Left lung (tissue), 10 donors: ENCODE data around the gene TNK2. TPM values are rescaled to one million over a fixed set of nuclear protein-coding genes. Genes with fewer than 3 reads are reported as not detected.
"Not testable (repeated sequence)": the region's sequence is repeated elsewhere in the genome, so short reads cannot be mapped to it uniquely, and the experiment has no call there.

Experiments
- ATAC-seq: fragments of 200-7000 bp; cut with Tn5 transposase; one replicate; pipeline ENCODE4 v1.9.1; 2020; ENCODE audit warnings: moderate library complexity
- DNase-seq, 4 donors: peaks; one replicate each; pipeline ENCODE4 v3.0.0-alpha.2; 2013 to 2020
- H3K27ac ChIP-seq, 2 donors: fragments of 200-600 bp; sonication (generic) in 1 of 2; one replicate each; pipeline versions ENCODE4 v1.5.0 to v1.8.0; 2020 to 2021
- H3K27me3 ChIP-seq, 2 donors: fragments of 200-600 bp; sonication (generic) in 1 of 2; one replicate each; pipeline versions ENCODE4 v1.5.0 to v1.8.0; 2020 to 2021
- H3K36me3 ChIP-seq, 2 donors: fragments of 200-600 bp; sonication (generic) in 1 of 2; one replicate each; pipeline versions ENCODE4 v1.5.0 to v1.8.0; 2020 to 2021
- H3K4me1 ChIP-seq, 2 donors: fragments of 200-600 bp; one replicate each; pipeline ENCODE4 v1.8.0; 2021
- H3K4me3 ChIP-seq, 2 donors: fragments of 200-600 bp; sonication (generic) in 1 of 2; one replicate each; pipeline versions ENCODE4 v1.5.0 to v1.8.0; 2020 to 2021; ENCODE audit warnings: mild to moderate bottlenecking in 1 of 2
- H3K9me3 ChIP-seq, 2 donors: fragments of 200-600 bp; sonication (generic) in 1 of 2; one replicate each; pipeline versions ENCODE4 v1.5.0 to v1.8.0; 2020 to 2021
- intact Hi-C, 2 donors: fragments of 100-400 bp; cut with DNase I; formaldehyde crosslinking; loops; one replicate each; pipeline versions ENCODE4 v1.11.2 to v1.14.2; 2022
- polyA plus RNA-seq, 6 donors: library from polyadenylated mRNA; unstranded; fragments of 120-200 nt; gene quantifications; one replicate each; pipeline ENCODE4 v1.2.1, GENCODE V29; 2013; ENCODE audit not compliant: insufficient read length in 6 of 6
- total RNA-seq, 2 donors: library from RNA; stranded (reverse); fragmentation: NEBNext Ultra II Directional; extraction: Animal tissue kit (Norgen Biotek cat#: 25700); gene quantifications; one replicate each; pipeline ENCODE4 v1.2.1, GENCODE V29; 2021
- TF ChIP-seq, protein P1 (sequence below), 2 donors: fragments of 200-600 bp; sonication (generic) in 1 of 2; IDR thresholded peaks; one replicate each; pipeline versions ENCODE4 v1.5.0 to v1.8.0; 2021; ENCODE audit warnings: antibody characterized with exemption in 2 of 2
- donor health status: DM: no; HTN: yes; CAD: no.
- donor health status: DM: no; HTN: no; CAD: no.

TNK2 gene
- total and polyA plus RNA-seq, 8 donors: 49.7 to 75.7 (median 58.2) TPM

DNA sequence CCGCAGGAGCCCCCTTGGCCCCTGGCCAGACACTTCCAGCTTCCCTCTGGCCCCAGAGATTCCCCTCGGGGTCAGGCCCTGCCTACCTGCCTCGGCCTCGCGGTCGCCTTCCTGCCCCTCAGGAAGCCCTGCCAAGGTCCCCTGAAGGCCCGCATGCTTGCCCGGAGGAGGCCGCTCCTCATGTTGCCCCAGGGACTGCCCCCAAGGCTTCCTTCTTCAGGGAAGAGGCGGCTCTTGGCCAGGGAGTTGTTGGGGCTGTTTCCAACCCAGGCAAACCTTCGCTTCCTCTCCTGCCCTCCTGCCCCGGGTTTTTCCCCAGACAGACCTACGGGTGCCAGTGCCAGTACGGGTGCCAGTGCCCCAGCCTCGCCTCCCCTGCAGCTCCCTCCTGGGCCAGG, 83.2 kb downstream of the TNK2 start:
- Histone ChIP-seq H3K36me3 (no peaks in the 10 kb centered on the region), H3K27ac (no peak overlapping the region), H3K4me3 (no peak overlapping the region), H3K27me3 (peaks cover 0 to 42% of the 10 kb centered on the region in 2 donors), H3K4me1 (peaks cover 7% of the 10 kb centered on the region in 2 donors), H3K9me3 (no peaks in the 10 kb centered on the region)
- ATAC-seq (peak; percentile 5), DNase-seq (peak in 2 of 4 donors; percentile 49 to 72)
- intact Hi-C loops: no loop called here
- TF ChIP-seq, protein P1, sequence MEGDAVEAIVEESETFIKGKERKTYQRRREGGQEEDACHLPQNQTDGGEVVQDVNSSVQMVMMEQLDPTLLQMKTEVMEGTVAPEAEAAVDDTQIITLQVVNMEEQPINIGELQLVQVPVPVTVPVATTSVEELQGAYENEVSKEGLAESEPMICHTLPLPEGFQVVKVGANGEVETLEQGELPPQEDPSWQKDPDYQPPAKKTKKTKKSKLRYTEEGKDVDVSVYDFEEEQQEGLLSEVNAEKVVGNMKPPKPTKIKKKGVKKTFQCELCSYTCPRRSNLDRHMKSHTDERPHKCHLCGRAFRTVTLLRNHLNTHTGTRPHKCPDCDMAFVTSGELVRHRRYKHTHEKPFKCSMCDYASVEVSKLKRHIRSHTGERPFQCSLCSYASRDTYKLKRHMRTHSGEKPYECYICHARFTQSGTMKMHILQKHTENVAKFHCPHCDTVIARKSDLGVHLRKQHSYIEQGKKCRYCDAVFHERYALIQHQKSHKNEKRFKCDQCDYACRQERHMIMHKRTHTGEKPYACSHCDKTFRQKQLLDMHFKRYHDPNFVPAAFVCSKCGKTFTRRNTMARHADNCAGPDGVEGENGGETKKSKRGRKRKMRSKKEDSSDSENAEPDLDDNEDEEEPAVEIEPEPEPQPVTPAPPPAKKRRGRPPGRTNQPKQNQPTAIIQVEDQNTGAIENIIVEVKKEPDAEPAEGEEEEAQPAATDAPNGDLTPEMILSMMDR (IDR thresholded peaks at IDR 0.05): no peak

DNA sequence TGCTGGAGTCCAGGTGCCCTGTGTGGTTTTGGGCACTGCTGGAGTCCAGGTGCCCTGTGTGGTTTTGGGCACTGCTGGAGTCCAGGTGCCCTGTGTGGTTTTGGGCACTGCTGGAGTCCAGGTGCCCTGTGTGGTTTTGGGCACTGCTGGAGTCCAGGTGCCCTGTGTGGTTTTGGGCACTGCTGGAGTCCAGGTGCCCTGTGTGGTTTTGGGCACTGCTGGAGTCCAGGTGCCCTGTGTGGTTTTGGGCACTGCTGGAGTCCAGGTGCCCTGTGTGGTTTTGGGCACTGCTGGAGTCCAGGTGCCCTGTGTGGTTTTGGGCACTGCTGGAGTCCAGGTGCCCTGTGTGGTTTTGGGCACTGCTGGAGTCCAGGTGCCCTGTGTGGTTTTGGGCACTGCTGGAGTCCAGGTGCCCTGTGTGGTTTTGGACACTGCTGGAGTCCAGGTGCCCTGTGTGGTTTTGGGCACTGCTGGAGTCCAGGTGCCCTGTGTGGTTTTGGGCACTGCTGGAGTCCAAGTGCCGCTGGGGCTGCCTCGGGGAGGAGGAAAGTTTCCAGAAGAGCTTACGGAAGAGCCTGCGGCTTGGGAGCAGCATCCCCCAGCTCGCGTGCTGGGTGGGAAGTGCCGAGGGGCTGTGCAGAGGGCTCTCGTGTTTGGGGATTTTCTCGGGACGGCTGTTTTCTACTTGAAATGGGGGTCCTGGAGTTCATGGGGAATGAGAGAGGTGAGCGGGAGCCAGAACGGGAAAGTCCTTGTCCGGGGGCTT, 83.7 kb downstream of the TNK2 start:
- H3K4me1 ChIP-seq, intact Hi-C loops, ATAC-seq: not testable (repeated sequence)

DNA sequence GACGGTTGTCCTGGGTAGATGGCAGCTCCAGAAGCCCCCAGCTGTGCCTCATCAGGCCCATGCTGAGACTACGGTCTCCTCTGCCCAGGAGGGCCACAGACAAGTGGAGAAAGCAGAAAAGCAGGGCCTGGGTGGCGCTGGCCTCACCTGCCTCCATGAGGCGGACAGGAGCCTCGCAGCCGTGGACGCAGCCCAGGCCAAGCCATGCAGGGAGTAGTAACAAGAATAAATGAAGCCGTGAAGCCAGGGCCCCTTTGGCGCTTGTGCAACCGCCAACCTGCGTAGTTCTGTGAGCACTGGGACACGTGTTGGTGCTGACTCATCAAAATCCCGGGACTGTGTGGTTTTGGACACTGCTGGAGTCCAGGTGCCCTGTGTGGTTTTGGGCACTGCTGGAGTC, 84.4 kb downstream of the TNK2 start:
- ATAC-seq (peak; percentile 75), DNase-seq (peak in 3 of 4 donors; percentile 32 to 84 (median 70))
- H3K36me3 ChIP-seq: no peaks in the 10 kb centered on the region
- H3K4me1 ChIP-seq: peaks cover 7% of the 10 kb centered on the region in 2 donors
- no peak overlapping the region for H3K4me3 ChIP-seq
- H3K9me3 ChIP-seq: no peaks in the 10 kb centered on the region
- TF ChIP-seq, protein P1 (IDR thresholded peaks at IDR 0.05): no peak
- intact Hi-C loops: no loop called here
- H3K27me3 ChIP-seq: peaks cover 0 to 35% of the 10 kb centered on the region in 2 donors
- peak overlapping the region; percentile 45 to 73 for H3K27ac ChIP-seq

More for the DNA sequence above, 83.7 kb downstream of the TNK2 start:
- not testable (repeated sequence) for DNase-seq, H3K4me3 ChIP-seq, H3K9me3 ChIP-seq, H3K27ac ChIP-seq, H3K36me3 ChIP-seq
- peaks cover 0 to 38% of the 10 kb centered on the region in 2 donors for H3K27me3 ChIP-seq

DNA sequence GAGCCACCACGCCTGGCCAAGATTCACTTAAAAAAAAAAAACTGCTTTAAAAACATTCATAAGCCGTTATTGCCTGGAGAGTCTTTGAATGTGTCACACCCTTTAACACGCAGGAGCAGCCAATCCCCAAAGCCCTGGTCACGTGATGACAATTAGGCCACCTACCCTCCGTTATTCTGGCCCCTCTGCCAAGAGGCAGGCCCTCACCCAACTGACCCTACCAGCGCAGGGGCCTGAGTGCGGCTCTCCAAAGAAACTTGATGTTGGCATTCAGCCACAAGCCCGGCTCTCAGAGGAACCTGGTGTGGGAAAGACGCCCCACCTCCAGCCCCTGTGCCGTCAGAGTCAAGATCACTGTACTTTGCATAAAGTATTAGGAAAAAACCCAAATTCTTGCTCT, 85.1 kb downstream of the TNK2 start:
- peak overlapping the region; percentile 45 to 73 for H3K27ac ChIP-seq
- peak; percentile 85 for ATAC-seq

DNA sequence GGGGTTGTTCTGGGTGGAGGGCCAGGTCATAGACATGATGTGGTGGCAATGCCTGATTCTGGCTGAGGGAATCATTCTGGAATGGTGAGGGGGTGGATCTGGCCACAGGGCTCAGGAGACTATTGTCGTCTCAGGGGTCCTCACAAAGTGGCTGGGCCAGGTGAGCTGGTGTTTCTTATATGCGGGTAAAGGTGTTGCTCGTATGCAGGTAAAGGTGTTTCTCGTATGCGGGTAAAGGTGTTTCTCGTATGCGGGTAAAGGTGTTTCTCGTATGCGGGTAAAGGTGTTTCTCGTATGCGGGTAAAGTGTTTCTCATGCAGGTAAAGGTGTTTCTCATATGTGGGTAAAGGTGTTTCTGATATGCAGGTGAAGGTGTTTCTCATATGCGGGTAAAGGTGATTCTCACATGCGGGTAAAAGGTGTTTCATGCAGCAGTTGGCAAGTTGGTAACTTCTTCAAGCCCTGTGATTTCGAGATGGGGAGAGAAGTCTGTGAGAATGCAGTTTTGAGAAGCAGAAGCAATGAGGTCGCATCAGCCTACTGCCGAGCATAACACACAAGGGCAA, 86.1 kb downstream of the TNK2 start:
- intact Hi-C loops: no loop called here
- TF ChIP-seq, protein P1 (IDR thresholded peaks at IDR 0.05): no peak
- H3K27me3 ChIP-seq: peaks cover 0 to 35% of the 10 kb centered on the region in 2 donors
- H3K9me3 ChIP-seq: no peaks in the 10 kb centered on the region
- no peak for ATAC-seq
- no peak for DNase-seq
- no peak overlapping the region for H3K4me3 ChIP-seq
- no peak overlapping the region for H3K27ac ChIP-seq
- peaks cover 7% of the 10 kb centered on the region in 2 donors for H3K4me1 ChIP-seq
- no peaks in the 10 kb centered on the region for H3K36me3 ChIP-seq

More for the DNA sequence above, 85.1 kb downstream of the TNK2 start:
- DNase-seq: peak; percentile 38 to 89 (median 80)
- TF ChIP-seq, protein P1 (IDR thresholded peaks at IDR 0.05): no peak
- Histone ChIP-seq H3K9me3 (no peaks in the 10 kb centered on the region), H3K4me1 (peaks cover 7% of the 10 kb centered on the region in 2 donors), H3K27me3 (peaks cover 0 to 35% of the 10 kb centered on the region in 2 donors), H3K36me3 (no peaks in the 10 kb centered on the region), H3K4me3 (no peak overlapping the region)
- intact Hi-C loops: no loop called here
